Measurements from ENCODE around the gene CCR8.

CCR8 gene

DNA sequence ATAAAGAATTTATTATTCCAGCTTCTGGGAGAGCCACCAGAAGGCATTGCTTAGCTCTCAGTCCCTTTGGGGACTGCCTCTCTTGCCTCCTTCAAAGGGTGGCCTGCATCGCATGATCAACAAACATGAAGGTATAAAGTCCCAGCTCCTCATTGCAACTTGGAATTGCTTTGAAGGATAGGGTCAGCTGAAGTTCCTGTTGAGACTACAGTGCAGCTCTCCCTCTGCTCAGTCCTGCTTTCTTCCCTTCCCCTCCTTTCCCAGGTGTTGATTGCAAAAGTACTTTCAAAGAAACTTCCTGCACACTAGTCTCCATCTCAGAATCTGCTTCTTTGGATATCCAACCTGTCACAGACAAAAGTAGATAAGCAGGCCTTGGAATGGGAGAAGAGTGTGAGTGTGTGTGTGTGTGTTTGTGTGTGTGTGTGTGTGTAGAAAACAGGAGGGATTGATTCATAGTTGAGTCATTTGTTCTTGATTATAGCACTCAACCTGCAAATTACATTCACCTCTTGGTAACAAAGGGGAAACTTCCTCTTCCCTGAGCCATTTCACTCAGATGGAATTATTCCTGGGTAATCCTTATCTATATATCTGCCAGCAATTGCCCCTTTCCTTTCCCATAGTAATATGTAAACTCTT, 13.7 kb downstream of the CCR8 start:
- H3K27ac ChIP-seq: no peak overlapping the region
- H3K4me3 ChIP-seq (ENCODE audit: low read depth, low read length): no peak overlapping the region
- H3K9me3 ChIP-seq (ENCODE audit: control insufficient read depth, low read length): no peaks in the 10 kb centered on the region
- no peak overlapping the region for H3K4me2 ChIP-seq (ENCODE audit: low read length)
- H3K79me2 ChIP-seq: no peaks in the 10 kb centered on the region
- H3K36me3 ChIP-seq (ENCODE audit: control insufficient read depth, insufficient read depth, low read length): no peaks in the 10 kb centered on the region
- no peaks in the 10 kb centered on the region for H3K27me3 ChIP-seq (ENCODE audit: control insufficient read depth, insufficient read depth, low read length)
- H3K9ac ChIP-seq: no peak overlapping the region
- H3K4me1 ChIP-seq: no peaks in the 10 kb centered on the region
- TF ChIP-seq, protein P1, sequence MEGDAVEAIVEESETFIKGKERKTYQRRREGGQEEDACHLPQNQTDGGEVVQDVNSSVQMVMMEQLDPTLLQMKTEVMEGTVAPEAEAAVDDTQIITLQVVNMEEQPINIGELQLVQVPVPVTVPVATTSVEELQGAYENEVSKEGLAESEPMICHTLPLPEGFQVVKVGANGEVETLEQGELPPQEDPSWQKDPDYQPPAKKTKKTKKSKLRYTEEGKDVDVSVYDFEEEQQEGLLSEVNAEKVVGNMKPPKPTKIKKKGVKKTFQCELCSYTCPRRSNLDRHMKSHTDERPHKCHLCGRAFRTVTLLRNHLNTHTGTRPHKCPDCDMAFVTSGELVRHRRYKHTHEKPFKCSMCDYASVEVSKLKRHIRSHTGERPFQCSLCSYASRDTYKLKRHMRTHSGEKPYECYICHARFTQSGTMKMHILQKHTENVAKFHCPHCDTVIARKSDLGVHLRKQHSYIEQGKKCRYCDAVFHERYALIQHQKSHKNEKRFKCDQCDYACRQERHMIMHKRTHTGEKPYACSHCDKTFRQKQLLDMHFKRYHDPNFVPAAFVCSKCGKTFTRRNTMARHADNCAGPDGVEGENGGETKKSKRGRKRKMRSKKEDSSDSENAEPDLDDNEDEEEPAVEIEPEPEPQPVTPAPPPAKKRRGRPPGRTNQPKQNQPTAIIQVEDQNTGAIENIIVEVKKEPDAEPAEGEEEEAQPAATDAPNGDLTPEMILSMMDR (IDR thresholded peaks at IDR 0.05): no peak
- H2AFZ ChIP-seq: no peak overlapping the region

DNA sequence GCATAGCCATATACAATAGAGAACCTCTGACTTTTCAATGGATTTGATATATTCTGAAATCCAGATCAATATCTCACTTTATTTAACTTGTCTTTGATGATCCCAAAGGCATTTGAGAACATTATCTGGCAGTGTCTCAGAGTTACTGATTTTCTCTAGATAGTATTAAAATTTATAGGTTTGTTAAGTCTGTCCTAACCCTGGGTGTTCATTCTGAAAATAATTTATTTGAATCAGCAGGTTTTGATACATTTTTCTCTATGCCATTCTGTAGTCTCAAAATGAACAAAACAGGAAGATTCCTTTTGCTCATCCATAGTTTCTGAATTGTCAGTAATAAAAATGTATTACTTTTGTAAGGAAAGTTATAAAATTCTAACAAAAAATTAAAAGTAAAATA, 14.3 kb downstream of the CCR8 start:
- Histone ChIP-seq H3K27ac (no peak overlapping the region), H3K27me3 (ENCODE audit: control insufficient read depth, insufficient read depth, low read length) (no peaks in the 10 kb centered on the region), H3K9ac (no peak overlapping the region), H3K36me3 (ENCODE audit: control insufficient read depth, insufficient read depth, low read length) (no peaks in the 10 kb centered on the region), H2AFZ (no peak overlapping the region), H3K4me2 (ENCODE audit: low read length) (no peak overlapping the region), H3K4me3 (ENCODE audit: low read depth, low read length) (no peak overlapping the region), H3K9me3 (ENCODE audit: control insufficient read depth, low read length) (no peaks in the 10 kb centered on the region), H3K4me1 (no peaks in the 10 kb centered on the region), H3K79me2 (no peaks in the 10 kb centered on the region)
- TF ChIP-seq, protein P1 (IDR thresholded peaks at IDR 0.05): no peak

DNA sequence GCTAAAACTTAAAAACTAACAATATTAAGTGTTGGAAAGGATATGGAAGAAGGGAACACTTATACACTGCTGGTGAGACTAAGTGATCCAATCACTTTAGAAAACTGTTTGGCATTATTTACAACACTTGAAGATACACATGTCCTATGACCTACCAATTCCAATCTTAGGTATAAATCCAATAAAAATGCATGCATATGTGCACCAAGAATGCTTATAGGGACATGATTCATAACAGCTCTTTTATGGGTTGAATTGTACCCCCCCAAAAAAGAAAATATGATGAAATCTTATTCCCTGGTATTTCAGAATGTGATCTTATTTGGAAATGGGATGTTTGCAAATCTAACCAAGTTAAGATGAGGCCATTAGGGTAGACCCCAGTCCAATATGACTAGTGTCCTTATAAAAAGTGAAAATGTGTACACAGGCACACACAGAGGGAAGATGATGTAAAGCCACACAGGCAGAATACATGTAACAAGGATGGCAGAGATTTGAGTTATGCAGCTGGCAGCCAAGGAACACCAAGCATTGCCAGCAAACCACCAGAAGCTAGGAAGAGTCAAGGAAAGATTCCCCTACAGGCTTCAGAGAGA, 15.3 kb downstream of the CCR8 start:
- TF ChIP-seq, protein P1 (IDR thresholded peaks at IDR 0.05): no peak
- Histone ChIP-seq H2AFZ (no peak overlapping the region), H3K36me3 (ENCODE audit: control insufficient read depth, insufficient read depth, low read length) (no peaks in the 10 kb centered on the region), H3K4me3 (ENCODE audit: low read depth, low read length) (no peak overlapping the region), H3K79me2 (no peaks in the 10 kb centered on the region), H3K4me1 (no peaks in the 10 kb centered on the region), H3K9ac (no peak overlapping the region), H3K27ac (no peak overlapping the region), H3K27me3 (ENCODE audit: control insufficient read depth, insufficient read depth, low read length) (no peaks in the 10 kb centered on the region), H3K9me3 (ENCODE audit: control insufficient read depth, low read length) (no peaks in the 10 kb centered on the region), H3K4me2 (ENCODE audit: low read length) (no peak overlapping the region)

GRCh38 chr3:39346785-39347585, 17.5 kb downstream of the CCR8 start:
- no peaks in the 10 kb centered on the region for H3K27me3 ChIP-seq (ENCODE audit: control insufficient read depth, insufficient read depth, low read length)
- no peak overlapping the region for H3K4me3 ChIP-seq (ENCODE audit: low read depth, low read length)
- no peak overlapping the region for H3K27ac ChIP-seq
- H3K9ac ChIP-seq: no peak overlapping the region
- H3K79me2 ChIP-seq: no peaks in the 10 kb centered on the region
- TF ChIP-seq, protein P1 (IDR thresholded peaks at IDR 0.05): no peak
- H3K36me3 ChIP-seq (ENCODE audit: control insufficient read depth, insufficient read depth, low read length): no peaks in the 10 kb centered on the region
- no peak overlapping the region for H2AFZ ChIP-seq
- no peaks in the 10 kb centered on the region for H3K9me3 ChIP-seq (ENCODE audit: control insufficient read depth, low read length)
- no peak overlapping the region for H3K4me2 ChIP-seq (ENCODE audit: low read length)
- H3K4me1 ChIP-seq: no peaks in the 10 kb centered on the region

Measured in parathyroid adenoma (tissue), 2 donors.